Ovary (tissue), 3 donors: ENCODE data around the gene ADPRM.

Experiments
- CTCF ChIP-seq, 3 donors: fragments of 450-650 bp in 2 of 3; fragments of 200-600 bp in 1 of 3; IDR thresholded peaks; one replicate each; pipeline versions ENCODE4 v1.5.1 to v1.8.0; 2016 to 2022; ENCODE audit warnings: antibody characterized with exemption in 3 of 3, mild to moderate bottlenecking in 1 of 3
- POLR2A ChIP-seq: fragments of 450-650 bp; IDR thresholded peaks from one replicate; pipeline ENCODE4 v1.6.1; 2017; ENCODE audit warnings: antibody characterized with exemption, mild to moderate bottlenecking, moderate library complexity
- donor health status: DM: no; HTN: no; CAD: no.

GRCh38 chr17:10648381-10648780 is 49.0 kb upstream of the ADPRM start:
- TF ChIP-seq CTCF (IDR thresholded peaks at IDR 0.05) (no peak), POLR2A (no peak)
